ENCODE measurements around the gene WDR18.

Gene WDR18

DNA sequence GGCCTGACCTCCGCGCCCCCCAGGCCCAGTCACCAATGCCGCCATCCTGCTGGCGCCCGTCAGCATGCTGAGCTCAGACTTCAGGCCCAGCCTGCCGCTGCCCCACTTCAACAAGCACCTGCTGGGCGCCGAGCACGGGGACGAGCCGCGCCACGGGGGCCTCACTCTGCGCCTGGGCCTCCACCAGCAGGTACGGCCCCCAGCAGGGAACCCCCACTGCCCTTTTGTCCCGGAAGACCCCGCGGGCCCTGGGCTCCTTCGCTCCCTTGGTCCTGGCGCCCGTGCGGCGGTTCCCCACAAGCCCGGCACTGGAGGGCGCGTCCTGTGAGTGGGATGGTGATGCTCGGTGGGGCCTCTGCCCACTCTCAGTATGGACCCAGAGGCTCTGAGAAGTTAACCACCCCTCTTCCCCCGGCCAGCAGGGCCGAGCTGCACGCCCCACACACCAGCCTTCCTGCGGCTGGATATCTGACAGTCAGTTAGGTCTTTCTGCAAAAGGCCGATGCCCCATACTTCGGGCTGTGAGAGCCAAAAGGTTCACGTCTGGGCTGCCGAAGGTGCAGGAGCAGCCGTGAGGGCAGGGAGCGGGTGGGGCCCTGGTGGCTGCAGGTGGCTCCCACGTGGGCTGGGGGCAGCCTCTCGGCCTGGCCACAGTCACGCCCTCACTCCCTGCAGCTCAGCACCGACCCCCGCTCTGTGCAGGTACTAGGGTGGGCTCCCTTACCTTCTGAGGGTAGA, 8.0 kb downstream of the WDR18 start:
- DNase-seq (ENCODE audit: low read depth): no peak

DNA sequence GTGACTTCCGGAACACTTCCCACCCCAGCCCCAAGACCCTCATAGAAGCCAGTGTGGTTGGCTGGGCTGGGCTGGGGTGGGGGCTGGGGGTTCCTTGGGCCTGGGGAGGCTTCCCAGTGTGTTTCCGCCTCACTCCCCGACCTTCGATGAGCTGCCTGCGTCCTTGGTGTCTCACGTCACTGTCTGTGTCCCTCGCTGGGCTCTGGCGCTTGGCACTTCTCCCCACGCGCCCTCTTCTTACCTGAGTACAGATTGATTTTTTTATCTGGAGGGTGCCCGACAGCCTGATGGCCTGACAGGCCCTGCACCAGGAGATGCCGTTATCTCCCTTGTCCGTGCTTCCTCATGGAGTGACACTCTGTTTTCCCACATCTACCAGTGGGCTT, 8.5 kb downstream of the WDR18 start:
- no peak for DNase-seq (ENCODE audit: low read depth)

- no peak for DNase-seq (ENCODE audit: low read depth)
Measured at GRCh38 chr19:993361-993830, 9.3 kb downstream of the WDR18 start.

GRCh38 chr19:993831-994393, 9.8 kb downstream of the WDR18 start:
- no peak for DNase-seq (ENCODE audit: low read depth)

GRCh38 chr19:994516-994915, 10.4 kb downstream of the WDR18 start:
- no peak for DNase-seq (ENCODE audit: low read depth)

GRCh38 chr19:995051-995827, 11.1 kb downstream of the WDR18 start:
- no peak for DNase-seq (ENCODE audit: low read depth)

DNA sequence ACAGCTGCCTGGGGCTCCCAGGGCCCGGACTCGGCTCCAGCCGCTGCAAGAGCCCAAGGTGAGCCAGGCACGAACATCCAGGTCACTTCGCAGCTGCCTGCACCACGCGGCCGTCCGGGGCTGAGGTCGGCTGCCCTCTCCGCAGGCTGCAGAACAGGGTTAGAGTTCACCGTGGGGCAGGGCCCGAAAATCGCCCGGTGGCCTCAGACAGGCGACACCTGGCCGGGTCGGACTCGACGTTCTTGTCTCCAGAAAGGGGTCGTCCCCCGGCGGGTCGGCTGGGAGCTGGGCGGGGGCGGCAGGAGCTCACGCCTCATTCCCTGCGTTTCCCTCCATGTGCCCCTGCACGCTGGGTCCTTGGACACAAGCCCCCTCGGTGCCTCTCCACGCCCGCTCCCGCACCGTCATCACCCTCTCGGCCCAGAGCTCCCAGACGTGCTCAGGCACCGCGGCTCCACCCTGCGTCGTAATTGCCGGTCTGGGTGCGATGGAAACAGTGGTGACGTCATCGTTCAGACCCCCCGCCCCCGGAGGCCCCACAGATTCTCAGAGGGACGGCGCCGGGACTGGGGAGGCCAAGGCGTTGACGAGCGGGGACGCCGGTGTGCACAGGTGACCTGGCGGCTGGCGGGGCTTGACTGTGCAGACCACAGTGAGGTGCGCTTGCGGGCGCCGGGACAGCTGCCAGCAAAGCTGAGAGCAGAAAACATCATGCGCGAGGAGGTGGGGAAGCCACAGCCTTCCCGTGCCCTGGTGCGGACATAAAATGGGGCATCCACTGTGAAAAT, 12.1 kb downstream of the WDR18 start:
- DNase-seq (ENCODE audit: low read depth): no peak

GRCh38 chr19:998064-998463, 13.9 kb downstream of the WDR18 start:
- DNase-seq (ENCODE audit: low read depth): no peak

GRCh38 chr19:999379-999719, 15.2 kb downstream of the WDR18 start:
- DNase-seq (ENCODE audit: low read depth): no peak

DNA sequence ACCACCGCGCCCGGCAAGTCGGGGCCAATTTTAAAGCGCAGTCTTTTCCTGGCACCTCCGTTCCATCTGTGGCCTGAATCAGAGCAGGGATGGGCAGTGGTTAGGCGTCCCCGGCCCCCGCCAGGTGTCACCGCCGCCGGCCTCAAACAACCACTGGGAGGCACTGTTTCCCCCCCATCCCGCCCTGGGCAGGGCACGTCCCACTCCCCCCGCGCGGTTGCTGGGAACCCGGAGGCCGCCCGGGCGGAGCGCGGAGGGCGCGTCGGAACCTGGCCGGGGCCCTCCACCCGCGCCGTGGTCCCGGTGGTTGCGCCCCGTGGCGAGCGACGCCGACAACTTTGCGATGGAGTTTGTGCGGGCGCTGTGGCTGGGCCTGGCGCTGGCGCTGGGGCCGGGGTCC, 15.9 kb downstream of the WDR18 start, which contains the start of gene GRIN3B:
GRIN3B (plus strand) TSS at position 325 of the 400 bp plus-strand sequence; CDS start at position 344, 19 bp downstream.
- no peak for DNase-seq (ENCODE audit: low read depth)

- no peak for DNase-seq (ENCODE audit: low read depth)
Measured at GRCh38 chr19:1000591-1001537, 16.7 kb downstream of the WDR18 start.

GRCh38 chr19:1001538-1002166, 17.5 kb downstream of the WDR18 start:
- no peak for DNase-seq (ENCODE audit: low read depth)

- no peak for DNase-seq (ENCODE audit: low read depth)
Measured at GRCh38 chr19:1002600-1002999, 18.5 kb downstream of the WDR18 start.

- DNase-seq (ENCODE audit: low read depth): no peak
Measured at GRCh38 chr19:1003283-1003682, 19.1 kb downstream of the WDR18 start.

GRCh38 chr19:1004204-1004802, 20.2 kb downstream of the WDR18 start:
- no peak for DNase-seq (ENCODE audit: low read depth)

GRCh38 chr19:1004803-1005664, 20.9 kb downstream of the WDR18 start:
- no peak for DNase-seq (ENCODE audit: low read depth)

DNA sequence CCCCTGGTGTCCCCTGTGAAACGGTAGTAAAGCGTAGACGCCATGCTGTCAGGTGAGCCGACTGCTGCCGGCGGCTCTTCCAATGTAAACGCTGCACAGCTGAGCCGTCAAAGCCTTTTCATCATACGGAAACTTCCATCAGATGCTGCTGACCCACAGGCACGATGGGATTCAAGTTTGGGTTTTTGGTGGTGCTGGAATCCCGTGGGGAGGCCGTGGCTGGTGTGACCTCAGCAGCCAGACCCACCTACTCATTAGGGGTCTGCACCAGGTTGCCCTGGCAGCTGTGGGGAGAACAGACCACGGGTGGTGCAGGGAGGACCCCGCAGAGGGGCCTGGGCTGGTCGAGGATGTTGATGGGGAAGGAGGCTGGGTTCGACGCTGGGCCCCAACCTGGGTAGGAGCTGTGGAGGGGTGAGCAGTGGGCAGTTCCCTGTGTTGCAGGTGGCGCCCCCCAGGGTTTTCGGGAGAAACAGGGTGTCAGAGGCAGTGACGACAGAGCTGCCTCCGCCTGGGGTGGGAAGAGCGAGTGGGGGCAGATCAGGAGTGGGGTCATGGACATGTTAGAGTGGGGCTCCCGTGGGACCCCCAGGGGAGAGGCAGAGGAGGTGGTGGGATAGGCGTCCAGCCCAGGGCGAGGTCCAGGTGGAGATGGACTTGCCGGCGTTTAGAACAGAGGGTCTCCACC, 22.7 kb downstream of the WDR18 start:
- no peak for DNase-seq (ENCODE audit: low read depth)

DNA sequence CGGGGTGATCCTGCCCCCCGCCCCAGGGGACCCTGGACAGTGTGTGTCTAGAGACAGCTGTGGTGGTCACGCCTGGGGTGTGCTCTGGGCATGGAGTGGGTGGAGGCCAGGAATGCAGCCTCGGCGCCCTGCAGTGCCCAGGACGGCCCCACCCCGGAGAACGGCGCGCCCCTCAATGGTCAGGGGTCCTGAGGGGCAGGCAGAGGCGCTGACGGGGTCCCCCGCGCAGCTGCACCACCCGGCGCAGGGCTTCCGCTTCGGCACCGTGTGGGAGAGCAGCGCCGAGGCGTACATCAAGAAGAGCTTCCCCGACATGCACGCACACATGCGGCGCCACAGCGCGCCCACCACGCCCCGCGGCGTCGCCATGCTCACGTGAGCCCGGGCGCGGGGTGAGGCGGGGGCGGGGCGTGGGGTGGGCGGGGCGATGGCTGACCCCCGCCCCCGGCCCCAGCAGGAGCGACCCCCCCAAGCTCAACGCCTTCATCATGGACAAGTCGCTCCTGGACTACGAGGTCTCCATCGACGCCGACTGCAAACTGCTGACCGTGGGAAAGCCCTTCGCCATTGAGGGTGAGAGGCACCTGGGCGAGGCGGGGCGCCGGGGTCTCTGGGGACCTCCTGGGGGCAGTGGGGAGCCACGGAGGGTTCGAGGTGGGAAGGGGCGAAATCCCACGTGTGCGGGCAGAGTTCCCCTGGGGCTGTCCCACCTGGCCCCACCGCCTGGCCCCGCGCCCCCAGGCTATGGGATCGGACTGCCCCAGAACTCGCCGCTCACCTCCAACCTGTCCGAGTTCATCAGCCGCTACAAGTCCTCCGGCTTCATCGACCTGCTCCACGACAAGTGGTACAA, 23.5 kb downstream of the WDR18 start:
- DNase-seq (ENCODE audit: low read depth): no peak
